ENCODE results near the gene MBNL1.

GRCh38 chr3:152243721-152244516, 24.8 kb upstream of the MBNL1 start:
- TF ChIP-seq ZNF639 (tag by site-specific recombination; IDR thresholded peaks at IDR 0.05) = no peak
- TF ChIP-seq, protein P1, sequence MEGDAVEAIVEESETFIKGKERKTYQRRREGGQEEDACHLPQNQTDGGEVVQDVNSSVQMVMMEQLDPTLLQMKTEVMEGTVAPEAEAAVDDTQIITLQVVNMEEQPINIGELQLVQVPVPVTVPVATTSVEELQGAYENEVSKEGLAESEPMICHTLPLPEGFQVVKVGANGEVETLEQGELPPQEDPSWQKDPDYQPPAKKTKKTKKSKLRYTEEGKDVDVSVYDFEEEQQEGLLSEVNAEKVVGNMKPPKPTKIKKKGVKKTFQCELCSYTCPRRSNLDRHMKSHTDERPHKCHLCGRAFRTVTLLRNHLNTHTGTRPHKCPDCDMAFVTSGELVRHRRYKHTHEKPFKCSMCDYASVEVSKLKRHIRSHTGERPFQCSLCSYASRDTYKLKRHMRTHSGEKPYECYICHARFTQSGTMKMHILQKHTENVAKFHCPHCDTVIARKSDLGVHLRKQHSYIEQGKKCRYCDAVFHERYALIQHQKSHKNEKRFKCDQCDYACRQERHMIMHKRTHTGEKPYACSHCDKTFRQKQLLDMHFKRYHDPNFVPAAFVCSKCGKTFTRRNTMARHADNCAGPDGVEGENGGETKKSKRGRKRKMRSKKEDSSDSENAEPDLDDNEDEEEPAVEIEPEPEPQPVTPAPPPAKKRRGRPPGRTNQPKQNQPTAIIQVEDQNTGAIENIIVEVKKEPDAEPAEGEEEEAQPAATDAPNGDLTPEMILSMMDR (tag by site-specific recombination; IDR thresholded peaks at IDR 0.05) = no peak
- no peak for TF ChIP-seq ZNF76 (tag by site-specific recombination; IDR thresholded peaks at IDR 0.05; ENCODE audit: borderline replicate concordance, low read depth)
- no peak for TF ChIP-seq ZNF292 (tag by site-specific recombination; IDR thresholded peaks at IDR 0.05; ENCODE audit: borderline replicate concordance, low read depth)
- no peak for TF ChIP-seq ZBTB21 (tag by site-specific recombination; IDR thresholded peaks at IDR 0.05)
- TF ChIP-seq ZNF274 (IDR thresholded peaks at IDR 0.05; ENCODE audit: low read length) = no peak
- no peak for TF ChIP-seq ZNF274 (tag by site-specific recombination; IDR thresholded peaks at IDR 0.05; ENCODE audit: borderline replicate concordance)
- no peak for TF ChIP-seq ZNF239 (tag by site-specific recombination; IDR thresholded peaks at IDR 0.05)
- no peak for TF ChIP-seq TRIM28 (IDR thresholded peaks at IDR 0.05; ENCODE audit: borderline replicate concordance, low read length)
- TF ChIP-seq, protein P2, sequence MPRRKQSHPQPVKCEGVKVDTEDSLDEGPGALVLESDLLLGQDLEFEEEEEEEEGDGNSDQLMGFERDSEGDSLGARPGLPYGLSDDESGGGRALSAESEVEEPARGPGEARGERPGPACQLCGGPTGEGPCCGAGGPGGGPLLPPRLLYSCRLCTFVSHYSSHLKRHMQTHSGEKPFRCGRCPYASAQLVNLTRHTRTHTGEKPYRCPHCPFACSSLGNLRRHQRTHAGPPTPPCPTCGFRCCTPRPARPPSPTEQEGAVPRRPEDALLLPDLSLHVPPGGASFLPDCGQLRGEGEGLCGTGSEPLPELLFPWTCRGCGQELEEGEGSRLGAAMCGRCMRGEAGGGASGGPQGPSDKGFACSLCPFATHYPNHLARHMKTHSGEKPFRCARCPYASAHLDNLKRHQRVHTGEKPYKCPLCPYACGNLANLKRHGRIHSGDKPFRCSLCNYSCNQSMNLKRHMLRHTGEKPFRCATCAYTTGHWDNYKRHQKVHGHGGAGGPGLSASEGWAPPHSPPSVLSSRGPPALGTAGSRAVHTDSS (tag by site-specific recombination; IDR thresholded peaks at IDR 0.05) = no peak
- TF ChIP-seq, protein P3, sequence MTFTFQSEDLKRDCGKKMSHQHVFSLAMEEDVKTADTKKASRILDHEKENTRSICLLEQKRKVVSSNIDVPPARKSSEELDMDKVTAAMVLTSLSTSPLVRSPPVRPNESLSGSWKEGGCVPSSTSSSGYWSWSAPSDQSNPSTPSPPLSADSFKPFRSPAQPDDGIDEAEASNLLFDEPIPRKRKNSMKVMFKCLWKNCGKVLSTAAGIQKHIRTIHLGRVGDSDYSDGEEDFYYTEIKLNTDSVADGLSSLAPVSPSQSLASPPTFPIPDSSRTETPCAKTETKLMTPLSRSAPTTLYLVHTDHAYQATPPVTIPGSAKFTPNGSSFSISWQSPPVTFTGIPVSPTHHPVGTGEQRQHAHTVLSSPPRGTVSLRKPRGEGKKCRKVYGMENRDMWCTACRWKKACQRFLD (tag by site-specific recombination; IDR thresholded peaks at IDR 0.05) = no peak
- TF ChIP-seq ZNF623 (tag by site-specific recombination; IDR thresholded peaks at IDR 0.05) = no peak

Measured in HEK293 (cell line).